GM21526 (cell line): ENCODE results near the gene TMIGD3.

Source experiments
- ATAC-seq: cut with Tn5 transposase; IDR thresholded peaks from one replicate; pipeline ENCODE4 v1.9.1; 2021; ENCODE audit warnings: moderate library complexity; ENCODE audit not compliant: unreplicated experiment, low FRiP score

The TMIGD3 gene

DNA sequence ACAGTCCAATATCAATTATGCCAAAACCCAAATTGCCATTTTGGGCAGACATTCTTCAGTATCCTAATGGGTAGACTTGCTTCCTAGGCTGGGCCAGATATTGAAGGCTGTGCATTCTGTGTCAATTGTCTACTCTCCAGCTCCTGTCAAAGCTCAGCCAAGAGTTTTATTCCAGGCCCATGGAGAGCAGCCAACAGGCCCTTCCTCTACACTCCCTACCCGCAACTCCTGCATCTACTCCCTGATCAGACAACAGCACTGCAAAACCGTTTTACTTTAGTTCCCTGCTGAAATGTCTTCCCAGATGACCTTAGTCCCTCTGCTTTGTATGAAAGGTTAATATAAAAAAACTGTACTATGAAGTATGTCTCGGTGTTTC is 6.6 kb upstream of the TMIGD3 start:
- ATAC-seq = no peak

- peak; percentile 49 for ATAC-seq
Observed at GRCh38 chr1:111507411-111508201, 4.2 kb upstream of the TMIGD3 start.

GRCh38 chr1:111506561-111506960 is 3.1 kb upstream of the TMIGD3 start:
- ATAC-seq = no peak

DNA sequence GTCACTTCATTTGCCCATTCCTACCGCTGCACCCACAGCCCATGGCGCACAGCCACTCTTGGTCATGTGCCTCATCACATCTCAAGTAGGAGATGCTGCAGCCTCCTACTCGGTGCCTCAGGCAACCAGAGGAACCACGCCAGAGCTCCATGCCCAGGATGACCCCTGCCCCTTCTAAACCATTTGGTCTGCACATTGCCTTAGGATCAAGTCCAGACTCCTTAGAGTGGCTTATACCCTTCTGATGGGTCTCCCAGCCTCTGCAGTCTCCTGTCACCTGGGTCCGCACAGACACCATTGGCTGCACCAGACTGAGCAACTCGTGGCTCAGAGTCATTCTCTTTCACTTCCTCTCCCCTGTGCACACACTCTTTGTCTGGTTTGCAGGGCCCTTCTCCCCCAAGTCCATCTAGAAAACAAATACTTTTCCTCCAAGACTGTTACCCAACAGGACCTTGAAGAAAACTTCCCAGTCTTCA is 2.2 kb upstream of the TMIGD3 start:
- ATAC-seq = peak; percentile 58

GRCh38 chr1:111504097-111504496 is 664 bp upstream of the TMIGD3 start:
- ATAC-seq = no peak

DNA sequence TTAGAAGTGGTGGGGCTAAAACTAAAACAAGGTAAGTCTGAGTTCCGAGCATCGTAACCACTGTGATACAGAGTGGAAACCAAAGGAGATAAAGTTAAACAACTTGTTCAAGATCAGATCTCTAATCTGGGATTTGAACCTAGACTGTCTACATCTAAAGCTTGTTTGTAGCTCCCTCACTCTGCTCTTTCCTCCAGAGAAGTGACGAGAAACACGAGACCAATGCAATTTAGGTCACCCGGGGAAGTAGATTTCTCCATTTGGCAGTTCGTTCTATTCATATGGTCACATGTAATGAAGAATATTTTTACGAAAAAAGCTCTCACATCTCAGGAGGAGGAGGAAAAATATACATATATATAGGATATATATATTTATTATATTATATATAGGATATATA is 1.8 kb downstream of the TMIGD3 start:
- no peak for ATAC-seq

DNA sequence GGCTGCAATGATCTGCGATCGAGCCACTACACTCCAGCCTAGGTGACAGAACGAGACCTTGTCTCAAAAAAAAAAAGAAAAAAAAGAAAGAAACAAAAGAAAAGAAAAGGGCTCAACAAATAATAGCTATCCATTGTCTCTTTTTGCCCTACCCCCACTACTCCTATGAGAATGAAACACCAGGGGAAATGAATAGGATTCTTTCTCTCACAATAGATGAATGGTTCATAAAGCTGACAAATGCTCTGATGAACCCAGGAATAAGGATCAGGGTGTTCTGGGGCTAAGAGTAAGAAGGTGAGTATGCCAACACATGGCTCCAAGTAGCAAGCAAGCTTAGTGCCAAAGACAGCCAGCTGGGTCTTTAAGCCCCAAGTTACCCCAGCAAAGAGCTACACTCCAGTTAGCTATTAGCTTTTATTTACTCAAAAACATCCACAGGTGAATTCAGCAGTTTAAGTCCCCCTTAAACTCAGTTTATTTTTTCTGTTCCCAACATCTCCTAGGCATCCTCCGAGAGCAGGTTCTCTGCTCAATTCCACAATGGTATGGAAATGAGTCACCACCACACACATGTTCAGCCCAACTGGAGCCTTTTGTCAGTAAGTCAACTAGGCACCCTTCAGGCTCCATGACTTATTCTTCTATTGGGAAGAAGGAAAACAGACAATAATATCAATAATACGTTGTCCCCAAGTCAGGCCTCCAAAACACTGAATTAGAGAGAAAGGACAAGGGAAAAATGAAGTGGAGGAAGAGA is 4.2 kb downstream of the TMIGD3 start:
- ATAC-seq = no peak

DNA sequence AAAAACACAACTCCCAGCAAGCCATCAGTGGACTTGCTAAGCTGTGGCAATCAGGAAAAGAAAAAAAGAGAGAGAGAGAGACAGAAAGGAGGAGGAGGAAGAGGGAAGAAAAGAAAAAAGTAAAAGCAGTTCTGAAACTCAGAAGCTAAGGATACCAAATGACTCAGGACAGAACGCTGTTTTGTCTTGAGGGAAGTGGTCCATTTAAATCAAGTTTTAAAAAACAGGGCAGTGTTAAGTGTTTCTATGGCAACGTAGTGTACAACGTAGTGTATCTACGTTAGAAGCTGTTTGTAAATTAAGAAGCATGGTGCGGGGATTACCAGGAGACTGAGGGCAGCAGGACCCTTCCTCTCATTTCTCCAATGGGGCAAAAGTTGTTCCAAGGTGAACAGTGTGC is 5.8 kb downstream of the TMIGD3 start:
- ATAC-seq = no peak

DNA sequence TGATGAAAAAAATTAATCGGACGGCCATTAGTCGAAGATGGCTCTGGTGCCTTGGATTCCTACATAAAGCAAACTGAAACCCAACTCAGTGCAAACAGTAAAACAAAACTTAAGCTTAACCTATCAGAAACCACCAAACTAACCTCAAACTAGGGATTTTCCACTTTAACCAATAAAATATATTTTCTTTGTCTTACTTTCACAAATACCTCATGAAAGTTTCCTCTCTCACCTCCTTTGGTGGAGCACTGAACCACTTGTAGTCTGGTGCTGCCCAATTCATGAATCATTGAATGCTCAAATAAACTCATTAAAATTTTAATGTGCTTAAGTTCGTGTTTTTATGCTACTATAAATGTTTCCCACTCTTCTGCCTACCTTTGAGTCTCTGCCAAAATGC is 7.0 kb downstream of the TMIGD3 start:
- no peak for ATAC-seq

DNA sequence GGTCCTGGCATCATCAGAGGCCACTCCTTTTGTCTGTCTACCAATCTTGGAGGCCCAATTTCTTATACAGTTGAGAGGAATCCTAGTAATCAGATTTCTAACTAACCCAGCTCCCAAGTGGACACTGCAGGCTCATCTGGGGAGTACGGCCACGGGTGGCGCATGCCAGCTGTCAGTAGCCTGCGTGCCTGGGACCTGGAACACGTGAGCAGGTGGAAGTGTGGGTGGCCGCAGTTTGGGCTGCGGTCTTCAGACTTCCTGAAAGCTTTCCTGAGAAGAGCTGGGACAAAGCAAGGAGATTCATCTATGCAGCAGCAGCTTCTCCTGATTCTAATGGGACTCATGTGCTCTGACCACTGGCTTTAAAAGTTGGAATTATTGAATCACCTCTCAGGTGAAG is 12.4 kb downstream of the TMIGD3 start:
- ATAC-seq = no peak

DNA sequence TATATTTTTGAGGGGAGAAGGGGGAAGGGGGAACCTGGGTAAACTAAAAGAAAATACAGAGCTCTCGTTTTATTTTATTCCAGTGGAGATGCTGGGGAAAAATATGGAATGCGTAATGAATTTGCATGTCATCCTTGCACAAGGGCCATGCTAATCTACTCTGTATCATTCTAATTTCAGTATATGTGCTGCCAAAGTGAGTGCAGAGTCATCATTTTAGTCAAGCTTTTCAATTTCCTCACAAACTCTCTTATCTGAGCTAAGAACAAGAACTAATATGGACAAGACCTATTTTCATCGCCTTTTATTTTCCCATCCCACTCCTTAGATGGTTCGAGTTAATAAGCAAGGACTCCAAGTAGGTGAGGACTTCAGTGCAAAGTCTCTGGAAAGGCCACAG is 13.2 kb downstream of the TMIGD3 start:
- no peak for ATAC-seq

- no peak for ATAC-seq
Observed at GRCh38 chr1:111489604-111490003, 13.8 kb downstream of the TMIGD3 start.

DNA sequence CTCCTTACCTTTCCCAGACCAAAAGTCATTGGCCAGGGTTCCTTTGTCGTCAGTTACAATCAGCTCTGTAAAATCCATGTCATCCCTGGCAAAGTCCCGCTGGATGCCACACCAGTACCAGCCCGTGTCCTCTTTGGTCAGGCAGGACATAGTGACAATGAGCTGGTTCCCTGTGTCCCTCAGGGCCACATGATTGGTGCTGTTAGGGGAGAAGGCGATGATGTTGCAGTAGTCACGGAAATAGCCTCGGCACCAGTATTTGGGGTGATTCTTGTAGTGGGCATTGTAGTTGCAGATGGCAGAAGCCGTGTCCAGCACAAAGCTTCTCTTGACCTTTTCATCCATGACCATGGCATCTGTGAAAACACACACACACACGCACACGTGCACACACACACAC is 14.8 kb downstream of the TMIGD3 start:
- no peak for ATAC-seq

GRCh38 chr1:111487133-111487532 is 16.3 kb downstream of the TMIGD3 start:
- no peak for ATAC-seq

- no peak for ATAC-seq
Observed at GRCh38 chr1:111486431-111486830, 17.0 kb downstream of the TMIGD3 start.

DNA sequence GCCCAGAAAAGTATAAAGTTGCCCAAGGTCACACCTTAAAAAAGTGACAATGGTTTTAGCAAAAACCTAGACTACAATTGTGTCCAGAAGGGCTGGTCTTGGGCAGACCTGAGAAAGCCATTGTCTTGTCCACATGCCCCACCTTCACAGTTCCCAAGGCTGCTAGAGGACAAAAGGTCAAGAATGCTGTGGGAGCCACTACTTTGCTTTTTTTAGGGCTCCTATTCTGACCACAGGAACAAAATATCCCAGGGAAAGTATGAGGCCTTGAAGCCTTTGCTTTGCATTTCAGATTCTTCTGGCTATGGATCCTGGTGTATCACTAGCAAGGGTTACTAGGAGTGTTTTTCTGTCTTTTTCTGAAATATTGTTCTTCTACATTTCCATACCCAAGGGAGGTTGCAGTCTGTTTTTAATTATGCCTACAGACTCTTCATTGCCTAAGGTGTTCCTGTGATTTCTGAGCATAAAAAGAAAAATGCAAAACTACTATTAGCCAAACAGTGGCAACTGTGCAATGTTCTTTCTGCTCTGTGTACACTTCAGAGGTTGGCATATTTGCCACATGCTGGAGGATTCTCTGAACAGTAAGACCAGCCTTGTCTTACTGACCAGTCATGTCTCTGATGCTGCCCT is 18.9 kb downstream of the TMIGD3 start:
- ATAC-seq = no peak

DNA sequence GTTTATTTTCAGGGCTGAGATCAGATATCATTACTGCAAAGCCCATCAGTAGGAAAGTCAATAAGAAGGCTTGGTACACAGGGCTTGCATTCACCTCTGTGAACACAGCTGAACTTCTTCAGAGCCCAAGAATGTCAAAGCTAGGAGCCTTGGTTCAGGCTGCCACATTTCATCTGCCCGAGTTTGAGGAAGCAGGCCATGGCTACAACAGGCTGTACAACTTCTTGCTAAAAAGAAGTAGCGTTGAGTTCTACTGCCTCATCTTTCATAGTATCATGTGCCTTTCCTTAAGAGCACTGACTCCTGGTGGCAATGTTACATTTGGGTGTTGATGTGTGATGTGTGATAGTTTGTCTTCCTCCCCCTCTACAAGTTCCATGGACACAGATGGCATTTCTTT is 19.6 kb downstream of the TMIGD3 start:
- no peak for ATAC-seq

DNA sequence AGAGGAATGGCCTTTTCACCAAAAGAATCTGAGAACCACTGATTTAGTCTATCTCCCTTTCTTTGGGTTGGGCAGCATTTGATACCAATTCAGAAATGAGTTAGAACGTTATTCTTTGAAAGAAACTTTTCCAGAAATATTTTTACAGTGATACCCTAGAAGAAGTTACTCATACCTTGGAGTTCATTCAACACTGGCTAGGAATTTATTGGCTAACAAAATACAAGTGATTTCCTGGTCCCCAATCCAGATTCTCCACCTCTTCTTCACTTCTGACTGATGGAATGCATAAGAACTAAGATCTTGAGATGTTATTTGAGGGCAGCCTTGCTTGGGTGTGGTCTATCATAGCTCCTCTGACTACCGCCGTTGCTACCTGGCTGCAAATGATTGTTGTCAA is 20.3 kb downstream of the TMIGD3 start:
- ATAC-seq = no peak

DNA sequence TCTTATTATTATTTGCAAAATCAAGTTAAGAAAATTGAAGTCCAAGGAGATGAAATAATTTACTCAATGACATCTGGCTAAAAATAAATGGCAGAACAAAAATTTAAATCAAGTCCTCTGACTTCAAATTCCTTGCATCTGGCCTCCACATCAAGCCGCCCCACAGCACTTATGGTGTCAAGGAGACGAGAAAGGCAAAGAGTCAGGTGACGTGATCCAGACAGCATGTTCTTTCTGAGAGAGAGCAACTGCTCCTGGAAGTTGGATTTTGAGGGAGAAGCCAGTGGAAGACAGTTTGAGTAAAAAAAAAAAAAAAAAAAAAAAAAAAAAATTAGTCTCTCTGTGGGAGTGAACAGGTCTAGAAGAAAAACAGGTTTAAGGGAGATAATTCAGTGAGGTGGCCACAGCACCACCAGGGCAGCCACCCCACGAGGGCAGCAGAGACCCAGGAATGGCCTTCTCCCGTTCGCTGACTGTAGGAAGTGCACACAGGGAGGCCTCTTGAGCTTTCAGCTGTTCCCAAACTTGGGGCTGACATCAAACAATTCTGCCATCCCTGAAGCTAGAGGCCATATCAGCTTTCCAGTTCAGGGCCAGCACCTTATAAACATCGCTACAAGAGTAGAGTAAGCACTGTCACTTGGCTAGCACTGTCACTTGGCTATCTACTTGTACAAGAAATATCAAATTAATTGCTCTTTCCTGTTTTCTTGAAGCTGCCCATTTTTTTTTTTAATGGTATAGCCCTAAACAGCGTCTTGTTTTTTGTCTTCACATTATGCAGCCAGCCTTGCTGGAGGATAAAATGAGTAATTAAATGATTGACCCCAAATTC is 21.8 kb downstream of the TMIGD3 start:
- no peak for ATAC-seq

GRCh38 chr1:111480674-111481073 is 22.8 kb downstream of the TMIGD3 start:
- no peak for ATAC-seq
